Measurements from ENCODE around the gene SLC41A1.

DNA sequence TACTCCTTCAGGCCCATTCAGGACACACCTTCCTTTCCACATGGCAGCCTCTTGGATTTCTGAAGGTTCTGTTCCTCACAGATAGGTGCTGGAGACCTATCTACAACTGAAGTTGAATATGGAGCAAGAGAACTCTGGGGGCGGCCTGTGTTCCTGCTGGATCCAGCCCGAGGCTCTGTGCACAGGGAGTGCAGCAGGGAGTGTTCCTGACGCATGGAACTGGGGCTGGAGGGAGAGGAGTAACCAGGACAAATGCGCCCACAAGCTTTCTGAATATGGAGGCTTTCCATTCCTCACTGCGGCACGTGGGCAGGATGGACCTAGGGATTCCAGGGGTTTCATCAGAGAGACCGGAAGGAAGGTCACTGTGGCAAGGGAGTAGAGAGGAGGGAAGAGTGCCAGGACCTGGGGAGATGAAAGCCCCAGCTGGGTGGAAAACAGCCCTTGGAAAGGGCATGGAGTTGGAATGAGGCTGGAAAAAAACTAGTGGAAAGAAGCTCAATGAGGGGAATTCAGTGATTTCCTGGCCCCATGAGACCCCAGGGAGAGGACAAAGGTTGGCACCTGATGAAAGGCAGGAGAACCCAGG, 24.5 kb upstream of the SLC41A1 start:
- TF ChIP-seq, protein P1, sequence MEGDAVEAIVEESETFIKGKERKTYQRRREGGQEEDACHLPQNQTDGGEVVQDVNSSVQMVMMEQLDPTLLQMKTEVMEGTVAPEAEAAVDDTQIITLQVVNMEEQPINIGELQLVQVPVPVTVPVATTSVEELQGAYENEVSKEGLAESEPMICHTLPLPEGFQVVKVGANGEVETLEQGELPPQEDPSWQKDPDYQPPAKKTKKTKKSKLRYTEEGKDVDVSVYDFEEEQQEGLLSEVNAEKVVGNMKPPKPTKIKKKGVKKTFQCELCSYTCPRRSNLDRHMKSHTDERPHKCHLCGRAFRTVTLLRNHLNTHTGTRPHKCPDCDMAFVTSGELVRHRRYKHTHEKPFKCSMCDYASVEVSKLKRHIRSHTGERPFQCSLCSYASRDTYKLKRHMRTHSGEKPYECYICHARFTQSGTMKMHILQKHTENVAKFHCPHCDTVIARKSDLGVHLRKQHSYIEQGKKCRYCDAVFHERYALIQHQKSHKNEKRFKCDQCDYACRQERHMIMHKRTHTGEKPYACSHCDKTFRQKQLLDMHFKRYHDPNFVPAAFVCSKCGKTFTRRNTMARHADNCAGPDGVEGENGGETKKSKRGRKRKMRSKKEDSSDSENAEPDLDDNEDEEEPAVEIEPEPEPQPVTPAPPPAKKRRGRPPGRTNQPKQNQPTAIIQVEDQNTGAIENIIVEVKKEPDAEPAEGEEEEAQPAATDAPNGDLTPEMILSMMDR (IDR thresholded peaks at IDR 0.05; ENCODE audit: low read depth, low read length): no peak
- no peak for TF ChIP-seq EZH2phosphoT487 (IDR thresholded peaks at IDR 0.05; ENCODE audit: low read depth)
